Liver (tissue), 9 donors: ENCODE measurements around the gene VASN. TPM values are rescaled to one million over a fixed set of nuclear protein-coding genes. Genes with fewer than 3 reads are reported as not detected.

Experiments used
- DNase-seq: peaks from one replicate; pipeline ENCODE4 v3.0.0-alpha.2; 2017; ENCODE audit warnings: low spot score
- H3K27ac ChIP-seq, 2 donors: one replicate each; pipeline ENCODE4 v1.7.0; 2013; ENCODE audit warnings: inconsistent platforms in 2 of 2, low read length in 2 of 2, control low read depth in 1 of 2, low read depth in 1 of 2, mild to moderate bottlenecking in 1 of 2
- H3K27me3 ChIP-seq, 4 donors: one replicate each; pipeline versions ENCODE4 v1.6.1 to v1.7.0; 2013; ENCODE audit warnings: low read length in 3 of 4, inconsistent platforms in 1 of 4, mild to moderate bottlenecking in 1 of 4, moderate library complexity in 1 of 4; ENCODE audit not compliant: control insufficient read depth in 4 of 4, insufficient read depth in 4 of 4
- H3K36me3 ChIP-seq, 4 donors: one replicate each; pipeline versions ENCODE4 v1.6.1 to v1.7.0; 2013; ENCODE audit warnings: low read length in 3 of 4, mild to moderate bottlenecking in 3 of 4, low read depth in 1 of 4, moderate library complexity in 1 of 4; ENCODE audit not compliant: control insufficient read depth in 4 of 4, insufficient read depth in 3 of 4
- H3K4me1 ChIP-seq, 4 donors: one replicate each; pipeline versions ENCODE4 v1.6.1 to v1.7.0; 2013; ENCODE audit warnings: low read length in 3 of 4, mild to moderate bottlenecking in 3 of 4, moderate library complexity in 1 of 4; ENCODE audit not compliant: control insufficient read depth in 4 of 4, insufficient read depth in 4 of 4
- H3K4me3 ChIP-seq, 3 donors: one replicate each; pipeline versions ENCODE4 v1.6.1 to v1.7.0; 2013; ENCODE audit warnings: low read length in 3 of 3, control low read depth in 1 of 3, low read depth in 1 of 3, mild to moderate bottlenecking in 1 of 3
- H3K9ac ChIP-seq, 2 donors: one replicate each; pipeline ENCODE4 v1.7.0; 2013; ENCODE audit warnings: low read length in 2 of 2, mild to moderate bottlenecking in 2 of 2, moderate library complexity in 2 of 2, control low read depth in 1 of 2, low read depth in 1 of 2
- H3K9me3 ChIP-seq, 4 donors: one replicate each; pipeline versions ENCODE4 v1.6.1 to v1.7.0; 2013; ENCODE audit warnings: low read length in 3 of 4; ENCODE audit not compliant: control insufficient read depth in 4 of 4
- FOXA1 ChIP-seq: IDR thresholded peaks from 2 replicates; pipeline ENCODE4 v1.6.1; 2016; ENCODE audit warnings: antibody characterized with exemption
- FOXA2 ChIP-seq: IDR thresholded peaks from 2 replicates; pipeline ENCODE4 v1.6.1; 2016; ENCODE audit warnings: antibody characterized with exemption
- GABPA ChIP-seq, 2 donors: IDR thresholded peaks in 1 of 2; conservative IDR thresholded peaks in 1 of 2; 2 replicates each; pipeline ENCODE4 v1.6.1; 2016; ENCODE audit warnings: antibody characterized with exemption in 2 of 2, mild to moderate bottlenecking in 1 of 2, moderate library complexity in 1 of 2
- HNF4A ChIP-seq, 2 donors: conservative IDR thresholded peaks; 2 replicates each; pipeline ENCODE4 v1.6.1; 2016; ENCODE audit warnings: antibody characterized with exemption in 2 of 2, mild to moderate bottlenecking in 2 of 2
- HNF4G ChIP-seq: IDR thresholded peaks from 2 replicates; pipeline ENCODE4 v1.6.1; 2016; ENCODE audit warnings: antibody characterized with exemption
- JUND ChIP-seq, 2 donors: IDR thresholded peaks; 2 replicates each; pipeline ENCODE4 v1.6.1; 2016; ENCODE audit warnings: antibody characterized with exemption in 2 of 2
- NR2F2 ChIP-seq: IDR thresholded peaks from 2 replicates; pipeline ENCODE4 v1.6.1; 2016; ENCODE audit warnings: antibody characterized with exemption
- RAD21 ChIP-seq, 2 donors: IDR thresholded peaks; 2 replicates each; pipeline ENCODE4 v1.6.1; 2016; ENCODE audit warnings: antibody characterized with exemption in 2 of 2, mild to moderate bottlenecking in 2 of 2
- RXRA ChIP-seq, 2 donors: IDR thresholded peaks; 2 replicates each; pipeline ENCODE4 v1.6.1; 2017 to 2018; ENCODE audit warnings: antibody characterized with exemption in 2 of 2, mild to moderate bottlenecking in 1 of 2
- SP1 ChIP-seq: IDR thresholded peaks from 2 replicates; pipeline ENCODE4 v1.6.1; 2018; ENCODE audit warnings: antibody characterized with exemption, mild to moderate bottlenecking
- TAF1 ChIP-seq: conservative IDR thresholded peaks from 2 replicates; pipeline ENCODE4 v1.6.1; 2016; ENCODE audit warnings: antibody characterized with exemption, mild to moderate bottlenecking
- YY1 ChIP-seq: IDR thresholded peaks from 2 replicates; pipeline ENCODE4 v1.6.1; 2016; ENCODE audit warnings: antibody characterized with exemption, mild to moderate bottlenecking
- WGBS: extraction: QIAGEN DNeasy Blood & Tissue Kit; methylation state at CpG from one replicate; pipeline ENCODE4 v1.1.7; 2013; 5-methylcytosine and 5-hydroxymethylcytosine counted together
- polyA plus RNA-seq, 2 donors: library from polyadenylated mRNA; stranded (reverse) in 1 of 2; unstranded in 1 of 2; fragments of 200-250 nt in 1 of 2; fragments of >200 nt in 1 of 2; fragmentation: Nextera tagmentation in 1 of 2; extraction: Ambion mirVana in 1 of 2; gene quantifications; one replicate each; pipeline versions ENCODE4 v1.2.1 to v1.2.3, GENCODE V29; 2013 to 2015
- total RNA-seq, 2 donors: library from RNA; depleted of rRNA; stranded (reverse); fragments of >200 nt; gene quantifications; one replicate each; pipeline ENCODE4 v1.2.3, GENCODE V29; 2014
- TF ChIP-seq, protein P1 (sequence below): fragments of 150-350 bp; IDR thresholded peaks from 2 replicates; pipeline ENCODE4 v1.5.1; 2017; ENCODE audit warnings: improper control_type of control experiment, low read depth, low read length; ENCODE audit not compliant: missing input control
- TF ChIP-seq, protein P2 (sequence below): IDR thresholded peaks from 2 replicates; pipeline ENCODE4 v1.6.1; 2016; ENCODE audit warnings: antibody characterized with exemption
- TF ChIP-seq, protein P3 (sequence below): IDR thresholded peaks from 2 replicates; pipeline ENCODE4 v1.6.1; 2016; ENCODE audit warnings: antibody characterized with exemption
- TF ChIP-seq, protein P4 (sequence below): IDR thresholded peaks from 2 replicates; pipeline ENCODE4 v1.6.1; 2016; ENCODE audit warnings: antibody characterized with exemption
- TF ChIP-seq, protein P5 (sequence below): IDR thresholded peaks from 2 replicates; pipeline ENCODE4 v1.6.1; 2016; ENCODE audit warnings: antibody characterized with exemption, mild to moderate bottlenecking
- donor health status: healthy.
- donor health status: healthy.
- donor health status: healthy.
- donor health status: healthy.
- donor health status: healthy.

The VASN gene
- total and polyA plus RNA-seq, 4 donors = 6.2 to 26.9 (median 21.2) TPM

DNA sequence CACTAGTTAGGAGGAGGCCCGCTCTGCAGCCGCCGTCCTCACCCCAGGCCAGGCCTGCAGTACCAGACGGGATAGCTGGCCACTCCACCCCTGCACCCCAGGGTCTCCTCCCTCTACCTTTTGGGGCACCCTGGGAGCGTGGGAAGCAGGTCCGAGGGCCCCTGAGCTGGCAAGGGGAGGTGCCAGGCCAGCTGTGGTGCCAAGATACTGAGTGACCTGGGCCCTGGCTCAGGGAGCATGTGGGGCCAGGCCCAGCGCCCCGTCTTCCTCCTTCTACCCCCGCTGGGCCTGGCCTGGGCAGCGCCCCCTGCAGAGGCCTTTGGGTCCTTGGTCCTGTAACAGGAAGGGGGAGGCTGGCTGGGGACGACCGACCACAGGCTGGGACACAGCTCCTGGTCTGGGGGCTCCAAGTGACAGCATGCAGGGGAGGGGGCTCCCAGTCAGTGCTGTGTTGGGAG, 33.5 kb upstream of the VASN start:
- H3K4me3 ChIP-seq = no peak overlapping the region
- no peak for DNase-seq
- H3K9ac ChIP-seq = no peak overlapping the region
- no peaks in the 10 kb centered on the region for H3K9me3 ChIP-seq
- H3K27me3 ChIP-seq = no peaks in the 10 kb centered on the region
- TF ChIP-seq NR2F2 = no peak
- TF ChIP-seq HNF4A (conservative IDR thresholded peaks at IDR 0.05) = no peak
- TF ChIP-seq, protein P1, sequence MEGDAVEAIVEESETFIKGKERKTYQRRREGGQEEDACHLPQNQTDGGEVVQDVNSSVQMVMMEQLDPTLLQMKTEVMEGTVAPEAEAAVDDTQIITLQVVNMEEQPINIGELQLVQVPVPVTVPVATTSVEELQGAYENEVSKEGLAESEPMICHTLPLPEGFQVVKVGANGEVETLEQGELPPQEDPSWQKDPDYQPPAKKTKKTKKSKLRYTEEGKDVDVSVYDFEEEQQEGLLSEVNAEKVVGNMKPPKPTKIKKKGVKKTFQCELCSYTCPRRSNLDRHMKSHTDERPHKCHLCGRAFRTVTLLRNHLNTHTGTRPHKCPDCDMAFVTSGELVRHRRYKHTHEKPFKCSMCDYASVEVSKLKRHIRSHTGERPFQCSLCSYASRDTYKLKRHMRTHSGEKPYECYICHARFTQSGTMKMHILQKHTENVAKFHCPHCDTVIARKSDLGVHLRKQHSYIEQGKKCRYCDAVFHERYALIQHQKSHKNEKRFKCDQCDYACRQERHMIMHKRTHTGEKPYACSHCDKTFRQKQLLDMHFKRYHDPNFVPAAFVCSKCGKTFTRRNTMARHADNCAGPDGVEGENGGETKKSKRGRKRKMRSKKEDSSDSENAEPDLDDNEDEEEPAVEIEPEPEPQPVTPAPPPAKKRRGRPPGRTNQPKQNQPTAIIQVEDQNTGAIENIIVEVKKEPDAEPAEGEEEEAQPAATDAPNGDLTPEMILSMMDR = no peak
- no peak for TF ChIP-seq SP1
- TF ChIP-seq, protein P2, sequence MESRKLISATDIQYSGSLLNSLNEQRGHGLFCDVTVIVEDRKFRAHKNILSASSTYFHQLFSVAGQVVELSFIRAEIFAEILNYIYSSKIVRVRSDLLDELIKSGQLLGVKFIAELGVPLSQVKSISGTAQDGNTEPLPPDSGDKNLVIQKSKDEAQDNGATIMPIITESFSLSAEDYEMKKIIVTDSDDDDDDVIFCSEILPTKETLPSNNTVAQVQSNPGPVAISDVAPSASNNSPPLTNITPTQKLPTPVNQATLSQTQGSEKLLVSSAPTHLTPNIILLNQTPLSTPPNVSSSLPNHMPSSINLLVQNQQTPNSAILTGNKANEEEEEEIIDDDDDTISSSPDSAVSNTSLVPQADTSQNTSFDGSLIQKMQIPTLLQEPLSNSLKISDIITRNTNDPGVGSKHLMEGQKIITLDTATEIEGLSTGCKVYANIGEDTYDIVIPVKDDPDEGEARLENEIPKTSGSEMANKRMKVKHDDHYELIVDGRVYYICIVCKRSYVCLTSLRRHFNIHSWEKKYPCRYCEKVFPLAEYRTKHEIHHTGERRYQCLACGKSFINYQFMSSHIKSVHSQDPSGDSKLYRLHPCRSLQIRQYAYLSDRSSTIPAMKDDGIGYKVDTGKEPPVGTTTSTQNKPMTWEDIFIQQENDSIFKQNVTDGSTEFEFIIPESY = no peak
- H3K4me1 ChIP-seq = no peaks in the 10 kb centered on the region
- 94% methylated on average over 12 of the region's 12 CpGs for WGBS
- peaks cover 0 to 19% (median 12%) of the 10 kb centered on the region in 4 donors for H3K36me3 ChIP-seq
- H3K27ac ChIP-seq = no peak overlapping the region

DNA sequence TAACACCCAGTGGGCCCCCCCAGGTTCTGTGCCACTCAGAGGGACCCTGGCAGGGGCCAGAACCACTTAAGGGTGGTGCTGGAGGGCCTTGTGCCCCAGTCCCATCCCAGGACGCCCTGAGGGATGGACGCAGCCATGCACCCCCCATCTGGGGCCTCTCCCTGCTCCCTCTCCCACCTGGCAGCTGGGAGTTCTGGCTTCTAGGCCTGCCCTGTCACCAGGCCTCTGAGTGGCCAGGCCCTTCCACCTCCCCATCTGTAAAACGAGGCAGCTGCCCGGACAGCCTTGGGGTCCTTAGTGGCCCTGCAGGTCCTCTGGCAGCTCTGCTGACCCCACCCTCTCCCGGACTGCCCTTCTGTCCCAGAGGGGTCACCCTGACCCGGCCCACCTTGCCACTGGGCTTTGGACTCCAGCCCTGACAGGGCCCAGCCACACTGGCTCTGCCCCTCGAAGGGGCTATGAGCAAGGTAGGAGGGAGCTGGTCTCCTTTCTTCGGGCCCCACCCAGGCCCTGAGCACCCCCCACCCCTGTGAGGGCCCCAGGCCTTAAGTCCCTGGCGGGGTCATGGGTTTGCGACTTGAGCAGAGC, 32.8 kb upstream of the VASN start:
- Histone ChIP-seq H3K36me3 (peaks cover 0 to 19% (median 12%) of the 10 kb centered on the region in 4 donors), H3K4me1 (no peaks in the 10 kb centered on the region), H3K9ac (no peak overlapping the region), H3K27me3 (no peaks in the 10 kb centered on the region), H3K4me3 (no peak overlapping the region), H3K9me3 (no peaks in the 10 kb centered on the region), H3K27ac (no peak overlapping the region)
- DNase-seq = no peak
- 88% methylated on average over 10 of the region's 10 CpGs for WGBS
- TF ChIP-seq FOXA1 (no peak), TAF1 (no peak), NR2F2 (no peak), YY1 (no peak), JUND (IDR thresholded peaks at IDR 0.05) (no peak), FOXA2 (no peak), GABPA (IDR thresholded peaks at IDR 0.05 in 1 of 2, conservative IDR thresholded peaks at IDR 0.05 in 1 of 2) (no peak), HNF4G (no peak), HNF4A (conservative IDR thresholded peaks at IDR 0.05) (no peak), RAD21 (IDR thresholded peaks at IDR 0.05) (no peak), SP1 (no peak), RXRA (IDR thresholded peaks at IDR 0.05) (no peak)
- TF ChIP-seq, protein P3, sequence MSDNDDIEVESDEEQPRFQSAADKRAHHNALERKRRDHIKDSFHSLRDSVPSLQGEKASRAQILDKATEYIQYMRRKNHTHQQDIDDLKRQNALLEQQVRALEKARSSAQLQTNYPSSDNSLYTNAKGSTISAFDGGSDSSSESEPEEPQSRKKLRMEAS = no peak
- TF ChIP-seq, protein P1 = no peak
- TF ChIP-seq, protein P4, sequence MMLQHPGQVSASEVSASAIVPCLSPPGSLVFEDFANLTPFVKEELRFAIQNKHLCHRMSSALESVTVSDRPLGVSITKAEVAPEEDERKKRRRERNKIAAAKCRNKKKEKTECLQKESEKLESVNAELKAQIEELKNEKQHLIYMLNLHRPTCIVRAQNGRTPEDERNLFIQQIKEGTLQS = no peak
- TF ChIP-seq, protein P2 = no peak
- TF ChIP-seq, protein P5, sequence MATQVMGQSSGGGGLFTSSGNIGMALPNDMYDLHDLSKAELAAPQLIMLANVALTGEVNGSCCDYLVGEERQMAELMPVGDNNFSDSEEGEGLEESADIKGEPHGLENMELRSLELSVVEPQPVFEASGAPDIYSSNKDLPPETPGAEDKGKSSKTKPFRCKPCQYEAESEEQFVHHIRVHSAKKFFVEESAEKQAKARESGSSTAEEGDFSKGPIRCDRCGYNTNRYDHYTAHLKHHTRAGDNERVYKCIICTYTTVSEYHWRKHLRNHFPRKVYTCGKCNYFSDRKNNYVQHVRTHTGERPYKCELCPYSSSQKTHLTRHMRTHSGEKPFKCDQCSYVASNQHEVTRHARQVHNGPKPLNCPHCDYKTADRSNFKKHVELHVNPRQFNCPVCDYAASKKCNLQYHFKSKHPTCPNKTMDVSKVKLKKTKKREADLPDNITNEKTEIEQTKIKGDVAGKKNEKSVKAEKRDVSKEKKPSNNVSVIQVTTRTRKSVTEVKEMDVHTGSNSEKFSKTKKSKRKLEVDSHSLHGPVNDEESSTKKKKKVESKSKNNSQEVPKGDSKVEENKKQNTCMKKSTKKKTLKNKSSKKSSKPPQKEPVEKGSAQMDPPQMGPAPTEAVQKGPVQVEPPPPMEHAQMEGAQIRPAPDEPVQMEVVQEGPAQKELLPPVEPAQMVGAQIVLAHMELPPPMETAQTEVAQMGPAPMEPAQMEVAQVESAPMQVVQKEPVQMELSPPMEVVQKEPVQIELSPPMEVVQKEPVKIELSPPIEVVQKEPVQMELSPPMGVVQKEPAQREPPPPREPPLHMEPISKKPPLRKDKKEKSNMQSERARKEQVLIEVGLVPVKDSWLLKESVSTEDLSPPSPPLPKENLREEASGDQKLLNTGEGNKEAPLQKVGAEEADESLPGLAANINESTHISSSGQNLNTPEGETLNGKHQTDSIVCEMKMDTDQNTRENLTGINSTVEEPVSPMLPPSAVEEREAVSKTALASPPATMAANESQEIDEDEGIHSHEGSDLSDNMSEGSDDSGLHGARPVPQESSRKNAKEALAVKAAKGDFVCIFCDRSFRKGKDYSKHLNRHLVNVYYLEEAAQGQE = no peak
